Measurements from ENCODE around the gene SPNS3. TPM values are rescaled to one million over a fixed set of nuclear protein-coding genes. Genes with fewer than 3 reads are reported as not detected.

The SPNS3 gene
- total and polyA plus RNA-seq, 2 of the 8 experiments (the other 6 are each of a cell fraction or from before 2014, with no cell fraction given), result not detected

GRCh38 chr17:4422864-4423263, 10.9 kb upstream of the SPNS3 start (continued):
- TF ChIP-seq SIN3A (conservative IDR thresholded peaks at IDR 0.05 in 1 of 2, IDR thresholded peaks at IDR 0.05 in 1 of 2; ENCODE audit: low read depth in 1 of 2, low read length in 2 of 2), result no peak
- no peak for TF ChIP-seq KDM5A (IDR thresholded peaks at IDR 0.05; ENCODE audit: low read length)
